ENCODE measurements around the gene SPHK2. TPM values are rescaled to one million over a fixed set of nuclear protein-coding genes. Genes with fewer than 3 reads are reported as not detected.

The SPHK2 gene
- polyA plus RNA-seq, 3 donors, result 30.2 to 35.2 (median 33.2) TPM

GRCh38 chr19:48635263-48635965, 16.1 kb downstream of the SPHK2 start:
- DNase-seq, result no peak

GRCh38 chr19:48635966-48636858, 16.9 kb downstream of the SPHK2 start:
- DNase-seq, result no peak

GRCh38 chr19:48636859-48637448, 17.6 kb downstream of the SPHK2 start, which contains the start of gene DBP:
Gene DBP, minus strand, starts transcription at chr19:48637379. Its CDS starts 385 bp downstream, at chr19:48636994.
- no peak for DNase-seq

GRCh38 chr19:48637449-48637947, 18.2 kb downstream of the SPHK2 start:
- DNase-seq, result peak; percentile 99

GRCh38 chr19:48637948-48638830, 18.9 kb downstream of the SPHK2 start:
- DNase-seq, result peak; percentile 95

GRCh38 chr19:48638831-48639381, 19.6 kb downstream of the SPHK2 start:
- DNase-seq, result no peak

GRCh38 chr19:48639483-48640375, 20.4 kb downstream of the SPHK2 start:
- no peak for DNase-seq

- no peak for DNase-seq
These were observed 22.5 kb downstream of the SPHK2 start for GRCh38 chr19:48641850-48642249.

GRCh38 chr19:48642862-48643261, 23.6 kb downstream of the SPHK2 start:
- DNase-seq, result no peak

- DNase-seq, result no peak
These were observed 25.0 kb downstream of the SPHK2 start for GRCh38 chr19:48644355-48644754.

- no peak for DNase-seq
These were observed 25.7 kb downstream of the SPHK2 start for GRCh38 chr19:48644839-48645619.

GRCh38 chr19:48645620-48646000, 26.3 kb downstream of the SPHK2 start:
- DNase-seq, result no peak

- peak; percentile 92 for DNase-seq
These were observed 26.9 kb downstream of the SPHK2 start, which contains the start of gene CA11 for GRCh38 chr19:48646001-48646721. Gene CA11, minus strand, starts transcription at chr19:48646187. Its CDS starts 555 bp downstream, at chr19:48645632.

- no peak for DNase-seq
These were observed 27.5 kb downstream of the SPHK2 start for GRCh38 chr19:48646722-48647216.

- no peak for DNase-seq
These were observed 28.8 kb downstream of the SPHK2 start for GRCh38 chr19:48648134-48648533.

- DNase-seq, result no peak
These were observed 31.8 kb downstream of the SPHK2 start for GRCh38 chr19:48650974-48651682.

- DNase-seq, result no peak
These were observed 32.4 kb downstream of the SPHK2 start for GRCh38 chr19:48651683-48652048.

All from renal pelvis (tissue), 4 donors.